ENCODE results near the gene COL3A1.

The COL3A1 gene

DNA sequence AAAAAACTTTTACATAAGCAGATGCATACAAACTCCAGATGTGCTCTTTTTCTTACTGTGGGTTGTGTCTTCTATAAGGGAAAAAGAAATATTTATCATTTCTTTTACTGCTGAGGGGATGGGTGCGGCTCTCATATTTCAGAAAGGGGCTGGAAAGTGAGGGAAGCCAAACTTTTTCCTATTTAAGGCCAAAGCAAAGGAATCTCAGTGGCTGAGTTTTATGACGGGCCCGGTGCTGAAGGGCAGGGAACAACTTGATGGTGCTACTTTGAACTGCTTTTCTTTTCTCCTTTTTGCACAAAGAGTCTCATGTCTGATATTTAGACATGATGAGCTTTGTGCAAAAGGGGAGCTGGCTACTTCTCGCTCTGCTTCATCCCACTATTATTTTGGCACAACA is at the start of gene COL3A1:
COL3A1 (plus strand) TSS at position 210 of the 400 bp plus-strand sequence; CDS start at position 327, 117 bp downstream.
- no peak within 1 kb of the TSS for H3K4me3 ChIP-seq (ENCODE audit: low read length)
- no peak for DNase-seq (ENCODE audit: low read depth)
- TF ChIP-seq CTCF (IDR thresholded peaks at IDR 0.05; ENCODE audit: insufficient read depth, low read depth, low read length, missing control alignments) = no peak

GRCh38 chr2:188928643-188929042 is 45.5 kb upstream of the COL3A1 start:
- TF ChIP-seq CTCF (IDR thresholded peaks at IDR 0.05; ENCODE audit: insufficient read depth, low read depth, low read length, missing control alignments) = no peak
- no peak for DNase-seq (ENCODE audit: low read depth)
- H3K4me3 ChIP-seq (ENCODE audit: low read length) = no peak overlapping the region

DNA sequence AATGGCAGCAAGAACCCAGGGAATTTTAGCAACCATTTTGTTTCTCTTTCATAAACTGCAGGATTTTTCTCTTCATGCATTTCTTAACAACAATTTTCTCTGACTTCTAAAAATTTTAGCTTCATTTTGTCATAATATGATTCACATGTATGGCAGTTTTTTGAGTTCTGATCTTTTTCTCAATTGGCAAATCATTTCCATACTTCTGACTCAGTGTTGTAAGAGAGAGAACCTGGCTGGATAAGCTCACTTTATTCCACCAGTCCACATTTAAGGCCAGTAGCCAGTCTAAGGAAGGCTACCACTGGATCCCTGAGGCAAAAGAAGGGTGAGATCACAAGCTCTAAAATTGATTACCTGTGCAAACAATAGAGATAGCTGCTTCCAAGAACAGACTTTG is 42.8 kb upstream of the COL3A1 start:
- DNase-seq (ENCODE audit: low read depth) = no peak
- TF ChIP-seq CTCF (IDR thresholded peaks at IDR 0.05; ENCODE audit: insufficient read depth, low read depth, low read length, missing control alignments) = no peak
- H3K4me3 ChIP-seq (ENCODE audit: low read length) = no peak overlapping the region

- no peak for TF ChIP-seq CTCF (IDR thresholded peaks at IDR 0.05; ENCODE audit: insufficient read depth, low read depth, low read length, missing control alignments)
- no peak for DNase-seq (ENCODE audit: low read depth)
- no peak overlapping the region for H3K4me3 ChIP-seq (ENCODE audit: low read length)
Measured at GRCh38 chr2:188937228-188938220, 36.6 kb upstream of the COL3A1 start.

DNA sequence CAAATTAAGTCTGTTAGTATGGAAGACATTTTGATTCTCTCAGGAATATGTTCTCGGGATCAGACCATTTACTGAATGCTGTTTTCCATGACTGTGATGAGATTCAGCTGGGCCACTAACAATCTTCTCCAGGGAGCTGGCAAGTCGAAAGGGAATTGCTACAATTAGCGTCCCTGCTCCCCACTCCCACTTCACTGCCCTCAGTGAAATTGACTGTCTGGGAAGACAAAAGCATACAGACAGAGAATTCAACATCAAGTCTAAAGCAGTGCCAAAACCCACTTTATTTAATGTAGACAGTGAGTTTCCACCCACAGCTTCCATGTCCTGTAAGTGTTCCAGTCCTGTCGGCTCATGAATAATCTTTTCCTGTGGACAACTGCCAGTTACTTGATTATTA is 34.0 kb upstream of the COL3A1 start:
- H3K4me3 ChIP-seq (ENCODE audit: low read length) = no peak overlapping the region
- no peak for TF ChIP-seq CTCF (IDR thresholded peaks at IDR 0.05; ENCODE audit: insufficient read depth, low read depth, low read length, missing control alignments)
- DNase-seq (ENCODE audit: low read depth) = no peak

- no peak for DNase-seq (ENCODE audit: low read depth)
- TF ChIP-seq CTCF (IDR thresholded peaks at IDR 0.05; ENCODE audit: insufficient read depth, low read depth, low read length, missing control alignments) = no peak
- H3K4me3 ChIP-seq (ENCODE audit: low read length) = no peak overlapping the region
Measured at GRCh38 chr2:188944442-188944841, 29.7 kb upstream of the COL3A1 start.

Measured in epithelial cell of esophagus (primary cell).